ENCODE data around the gene SDHC.

Gene SDHC

DNA sequence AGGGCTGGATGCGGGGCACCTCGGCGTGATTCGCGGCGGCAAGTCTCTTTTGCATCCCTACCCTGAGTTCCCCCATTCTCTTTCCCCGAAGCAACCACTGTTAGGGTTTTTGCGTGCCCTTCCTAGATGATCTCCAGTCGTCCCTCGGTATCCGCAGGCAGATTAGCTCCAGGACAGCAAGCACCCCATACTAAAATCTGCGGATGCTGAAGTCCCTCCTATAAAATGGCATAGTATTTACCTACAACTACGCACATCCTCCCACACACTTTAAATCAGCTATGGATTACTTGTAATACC, 76.3 kb downstream of the SDHC start:
- ChIA-PET CTCF (interaction anchor here (0.8 to 1.5 kb wide), 3 partner anchors 8 to 192 kb away, joined by 3 to 11 read pairs (median 4); no protein-coding TSS in a partner anchor), POLR2A (interaction anchor here (0.6 to 0.9 kb wide), 2 partner anchors 16 to 199 kb away, joined by 3 to 4 read pairs; no protein-coding TSS in a partner anchor)
- H3K4me1 ChIP-seq (ENCODE audit: control insufficient read depth, insufficient read depth, low read length), result no peaks in the 10 kb centered on the region; the same call in 1 of the 2 replicates
- peak overlapping the region; percentile 65 for H3K4me3 ChIP-seq (ENCODE audit: low read depth, low read length)
- no peaks in the 10 kb centered on the region; a peak in 1 of 3 replicates for H3K36me3 ChIP-seq (ENCODE audit: control insufficient read depth in 2 of 2, insufficient read depth in 1 of 2, low read length in 2 of 2)
- no peaks in the 10 kb centered on the region for H3K9me3 ChIP-seq (ENCODE audit: control insufficient read depth, insufficient read depth, low read depth, low read length)
- peak overlapping the region; percentile 56; the same call in 1 of the 2 replicates for H3K27ac ChIP-seq (ENCODE audit: extremely low read depth, low read depth, low read length)
- TF ChIP-seq ZNF16 (tag by site-specific recombination; IDR thresholded peaks at IDR 0.05; ENCODE audit: low read depth) (no peak), ZNF776 (tag by site-specific recombination; IDR thresholded peaks at IDR 0.05; ENCODE audit: borderline replicate concordance) (no peak), ZNF768 (tag by site-specific recombination; IDR thresholded peaks at IDR 0.05) (no peak; the same call in 1 of the 2 replicates), ZNF335 (tag by site-specific recombination; conservative IDR thresholded peaks at IDR 0.05) (peak; percentile 76; the same call in 1 of the 2 replicates), ZNF596 (tag by site-specific recombination; IDR thresholded peaks at IDR 0.05) (no peak), ZNF529 (tag by site-specific recombination; IDR thresholded peaks at IDR 0.05; ENCODE audit: insufficient replicate concordance) (no peak), ZNF792 (tag by site-specific recombination; IDR thresholded peaks at IDR 0.05) (no peak), PRDM1 (tag by site-specific recombination; IDR thresholded peaks at IDR 0.05) (0 out of 2 replicates have a peak, but pooled peaks have one; percentile 2), ZSCAN4 (tag by site-specific recombination; IDR thresholded peaks at IDR 0.05) (0 out of 2 replicates have a peak, but pooled peaks have one; percentile 9), ZNF394 (tag by site-specific recombination; IDR thresholded peaks at IDR 0.05; ENCODE audit: borderline replicate concordance) (no peak), ZXDB (tag by site-specific recombination; IDR thresholded peaks at IDR 0.05) (0 out of 2 replicates have a peak, but pooled peaks have one; percentile 5), ZNF530 (tag by site-specific recombination; IDR thresholded peaks at IDR 0.05; ENCODE audit: low read depth) (no peak), ZBTB11 (tag by site-specific recombination; conservative IDR thresholded peaks at IDR 0.05; ENCODE audit: low read depth) (0 out of 2 replicates have a peak, but pooled peaks have one; percentile 43), GLIS2 (tag by site-specific recombination; IDR thresholded peaks at IDR 0.05) (0 out of 2 replicates have a peak, but pooled peaks have one; percentile 3), SETDB1 (IDR thresholded peaks at IDR 0.05; ENCODE audit: insufficient read length, low read length) (no peak), ZNF600 (tag by site-specific recombination; IDR thresholded peaks at IDR 0.05) (0 out of 2 replicates have a peak, but pooled peaks have one; percentile 7), ZBTB8A (tag by site-specific recombination; IDR thresholded peaks at IDR 0.05) (peak; percentile 67)
- TF ChIP-seq, protein P1, sequence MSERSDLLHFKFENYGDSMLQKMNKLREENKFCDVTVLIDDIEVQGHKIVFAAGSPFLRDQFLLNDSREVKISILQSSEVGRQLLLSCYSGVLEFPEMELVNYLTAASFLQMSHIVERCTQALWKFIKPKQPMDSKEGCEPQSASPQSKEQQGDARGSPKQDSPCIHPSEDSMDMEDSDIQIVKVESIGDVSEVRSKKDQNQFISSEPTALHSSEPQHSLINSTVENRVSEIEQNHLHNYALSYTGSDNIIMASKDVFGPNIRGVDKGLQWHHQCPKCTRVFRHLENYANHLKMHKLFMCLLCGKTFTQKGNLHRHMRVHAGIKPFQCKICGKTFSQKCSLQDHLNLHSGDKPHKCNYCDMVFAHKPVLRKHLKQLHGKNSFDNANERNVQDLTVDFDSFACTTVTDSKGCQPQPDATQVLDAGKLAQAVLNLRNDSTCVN (tag by site-specific recombination; optimal IDR thresholded peaks at IDR 0.05), result no peak
- TF ChIP-seq, protein P2, sequence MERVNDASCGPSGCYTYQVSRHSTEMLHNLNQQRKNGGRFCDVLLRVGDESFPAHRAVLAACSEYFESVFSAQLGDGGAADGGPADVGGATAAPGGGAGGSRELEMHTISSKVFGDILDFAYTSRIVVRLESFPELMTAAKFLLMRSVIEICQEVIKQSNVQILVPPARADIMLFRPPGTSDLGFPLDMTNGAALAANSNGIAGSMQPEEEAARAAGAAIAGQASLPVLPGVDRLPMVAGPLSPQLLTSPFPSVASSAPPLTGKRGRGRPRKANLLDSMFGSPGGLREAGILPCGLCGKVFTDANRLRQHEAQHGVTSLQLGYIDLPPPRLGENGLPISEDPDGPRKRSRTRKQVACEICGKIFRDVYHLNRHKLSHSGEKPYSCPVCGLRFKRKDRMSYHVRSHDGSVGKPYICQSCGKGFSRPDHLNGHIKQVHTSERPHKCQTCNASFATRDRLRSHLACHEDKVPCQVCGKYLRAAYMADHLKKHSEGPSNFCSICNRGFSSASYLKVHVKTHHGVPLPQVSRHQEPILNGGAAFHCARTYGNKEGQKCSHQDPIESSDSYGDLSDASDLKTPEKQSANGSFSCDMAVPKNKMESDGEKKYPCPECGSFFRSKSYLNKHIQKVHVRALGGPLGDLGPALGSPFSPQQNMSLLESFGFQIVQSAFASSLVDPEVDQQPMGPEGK (tag by site-specific recombination; IDR thresholded peaks at IDR 0.05), result 0 out of 2 replicates have a peak, but pooled peaks have one; percentile 5
- TF ChIP-seq, protein P3, sequence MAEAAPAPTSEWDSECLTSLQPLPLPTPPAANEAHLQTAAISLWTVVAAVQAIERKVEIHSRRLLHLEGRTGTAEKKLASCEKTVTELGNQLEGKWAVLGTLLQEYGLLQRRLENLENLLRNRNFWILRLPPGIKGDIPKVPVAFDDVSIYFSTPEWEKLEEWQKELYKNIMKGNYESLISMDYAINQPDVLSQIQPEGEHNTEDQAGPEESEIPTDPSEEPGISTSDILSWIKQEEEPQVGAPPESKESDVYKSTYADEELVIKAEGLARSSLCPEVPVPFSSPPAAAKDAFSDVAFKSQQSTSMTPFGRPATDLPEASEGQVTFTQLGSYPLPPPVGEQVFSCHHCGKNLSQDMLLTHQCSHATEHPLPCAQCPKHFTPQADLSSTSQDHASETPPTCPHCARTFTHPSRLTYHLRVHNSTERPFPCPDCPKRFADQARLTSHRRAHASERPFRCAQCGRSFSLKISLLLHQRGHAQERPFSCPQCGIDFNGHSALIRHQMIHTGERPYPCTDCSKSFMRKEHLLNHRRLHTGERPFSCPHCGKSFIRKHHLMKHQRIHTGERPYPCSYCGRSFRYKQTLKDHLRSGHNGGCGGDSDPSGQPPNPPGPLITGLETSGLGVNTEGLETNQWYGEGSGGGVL (tag by site-specific recombination; IDR thresholded peaks at IDR 0.05), result no peak
- TF ChIP-seq, protein P4, sequence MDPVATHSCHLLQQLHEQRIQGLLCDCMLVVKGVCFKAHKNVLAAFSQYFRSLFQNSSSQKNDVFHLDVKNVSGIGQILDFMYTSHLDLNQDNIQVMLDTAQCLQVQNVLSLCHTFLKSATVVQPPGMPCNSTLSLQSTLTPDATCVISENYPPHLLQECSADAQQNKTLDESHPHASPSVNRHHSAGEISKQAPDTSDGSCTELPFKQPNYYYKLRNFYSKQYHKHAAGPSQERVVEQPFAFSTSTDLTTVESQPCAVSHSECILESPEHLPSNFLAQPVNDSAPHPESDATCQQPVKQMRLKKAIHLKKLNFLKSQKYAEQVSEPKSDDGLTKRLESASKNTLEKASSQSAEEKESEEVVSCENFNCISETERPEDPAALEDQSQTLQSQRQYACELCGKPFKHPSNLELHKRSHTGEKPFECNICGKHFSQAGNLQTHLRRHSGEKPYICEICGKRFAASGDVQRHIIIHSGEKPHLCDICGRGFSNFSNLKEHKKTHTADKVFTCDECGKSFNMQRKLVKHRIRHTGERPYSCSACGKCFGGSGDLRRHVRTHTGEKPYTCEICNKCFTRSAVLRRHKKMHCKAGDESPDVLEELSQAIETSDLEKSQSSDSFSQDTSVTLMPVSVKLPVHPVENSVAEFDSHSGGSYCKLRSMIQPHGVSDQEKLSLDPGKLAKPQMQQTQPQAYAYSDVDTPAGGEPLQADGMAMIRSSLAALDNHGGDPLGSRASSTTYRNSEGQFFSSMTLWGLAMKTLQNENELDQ (tag by site-specific recombination; IDR thresholded peaks at IDR 0.05; ENCODE audit: low read depth), result no peak
- TF ChIP-seq, protein P5, sequence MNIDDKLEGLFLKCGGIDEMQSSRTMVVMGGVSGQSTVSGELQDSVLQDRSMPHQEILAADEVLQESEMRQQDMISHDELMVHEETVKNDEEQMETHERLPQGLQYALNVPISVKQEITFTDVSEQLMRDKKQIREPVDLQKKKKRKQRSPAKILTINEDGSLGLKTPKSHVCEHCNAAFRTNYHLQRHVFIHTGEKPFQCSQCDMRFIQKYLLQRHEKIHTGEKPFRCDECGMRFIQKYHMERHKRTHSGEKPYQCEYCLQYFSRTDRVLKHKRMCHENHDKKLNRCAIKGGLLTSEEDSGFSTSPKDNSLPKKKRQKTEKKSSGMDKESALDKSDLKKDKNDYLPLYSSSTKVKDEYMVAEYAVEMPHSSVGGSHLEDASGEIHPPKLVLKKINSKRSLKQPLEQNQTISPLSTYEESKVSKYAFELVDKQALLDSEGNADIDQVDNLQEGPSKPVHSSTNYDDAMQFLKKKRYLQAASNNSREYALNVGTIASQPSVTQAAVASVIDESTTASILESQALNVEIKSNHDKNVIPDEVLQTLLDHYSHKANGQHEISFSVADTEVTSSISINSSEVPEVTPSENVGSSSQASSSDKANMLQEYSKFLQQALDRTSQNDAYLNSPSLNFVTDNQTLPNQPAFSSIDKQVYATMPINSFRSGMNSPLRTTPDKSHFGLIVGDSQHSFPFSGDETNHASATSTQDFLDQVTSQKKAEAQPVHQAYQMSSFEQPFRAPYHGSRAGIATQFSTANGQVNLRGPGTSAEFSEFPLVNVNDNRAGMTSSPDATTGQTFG (tag by site-specific recombination; IDR thresholded peaks at IDR 0.05; ENCODE audit: borderline replicate concordance), result no peak
